KOPT-K1 (cell line): ENCODE measurements around the gene NFX1.

Source experiments
- H3K27ac ChIP-seq: fragments of 200-600 bp; sonication (generic); 2 replicates; pipeline ENCODE4 v1.5.1; 2016; ENCODE audit warnings: antibody characterized with exemption, mild to moderate bottlenecking, low read depth, low read length; ENCODE audit not compliant: poor library complexity, severe bottlenecking
- H3K36me3 ChIP-seq: fragments of 200-600 bp; sonication (generic); 2 replicates; pipeline ENCODE4 v1.5.1; 2017; ENCODE audit warnings: antibody characterized with exemption, mild to moderate bottlenecking, low read length, moderate library complexity; ENCODE audit not compliant: insufficient read depth
- H3K9me3 ChIP-seq: fragments of 200-600 bp; sonication (generic); 2 replicates; pipeline ENCODE4 v1.5.1; 2017; ENCODE audit warnings: antibody characterized with exemption, low read length, mild to moderate bottlenecking; ENCODE audit not compliant: insufficient read depth, poor library complexity, severe bottlenecking

Gene NFX1

DNA sequence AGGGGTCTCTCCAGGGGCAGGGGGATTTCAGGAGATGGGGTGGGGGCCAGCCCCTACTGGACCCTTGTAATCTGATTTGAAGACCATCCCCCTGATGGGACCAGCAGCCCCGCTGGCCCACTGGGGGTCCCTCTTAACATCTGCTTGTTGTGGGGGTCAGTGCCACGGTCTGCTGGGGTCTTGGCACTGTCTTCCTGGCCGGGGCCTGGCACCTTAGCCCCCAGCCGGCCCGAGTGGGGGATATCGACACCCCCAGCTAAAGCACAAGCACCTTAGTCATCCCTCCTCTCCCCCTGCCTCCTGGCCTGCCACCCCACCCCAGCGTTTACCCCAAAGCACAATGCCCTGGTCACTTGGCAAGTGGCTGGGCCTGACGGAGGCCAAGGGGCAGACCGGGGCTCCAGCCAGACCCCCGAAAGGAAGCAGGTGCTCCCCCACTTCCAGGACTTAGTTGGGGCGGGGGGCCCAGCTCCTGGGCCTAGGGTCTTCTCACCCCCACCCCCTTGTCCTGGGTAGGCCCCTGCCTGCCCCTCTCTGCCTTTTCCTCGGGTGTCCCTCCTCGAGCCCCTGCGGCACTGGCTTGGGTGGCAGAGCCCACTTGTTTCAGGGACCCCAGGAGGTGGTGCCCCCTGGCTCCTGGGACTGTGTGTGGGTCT is 1.4 kb upstream of the NFX1 start:
- Histone ChIP-seq H3K36me3 (peaks cover 22% of the 10 kb centered on the region), H3K27ac (peak overlapping the region; percentile 82), H3K9me3 (no peaks in the 10 kb centered on the region)

DNA sequence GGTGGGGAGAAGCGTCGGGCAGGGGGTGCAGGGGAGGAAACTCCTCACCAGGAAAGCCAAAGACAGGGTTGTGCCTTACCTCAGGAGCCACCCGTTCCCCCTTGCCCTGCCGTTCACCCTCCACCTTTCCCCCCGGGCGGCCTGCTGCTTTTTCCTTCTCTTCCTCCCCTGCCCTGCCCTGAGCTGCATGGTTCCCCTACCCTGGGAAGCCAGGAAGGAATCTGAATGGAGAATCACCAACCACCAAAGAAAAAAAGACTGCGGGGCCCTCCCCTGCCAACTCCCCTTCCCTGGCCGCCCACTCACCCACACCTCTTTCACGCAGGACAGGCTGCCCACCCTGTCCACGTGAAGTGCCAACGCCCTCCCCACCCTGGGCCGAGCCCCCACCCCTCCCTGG is 820 bp upstream of the NFX1 start:
- H3K9me3 ChIP-seq = no peaks in the 10 kb centered on the region
- peaks cover 27% of the 10 kb centered on the region for H3K36me3 ChIP-seq
- H3K27ac ChIP-seq = peak overlapping the region; percentile 82

DNA sequence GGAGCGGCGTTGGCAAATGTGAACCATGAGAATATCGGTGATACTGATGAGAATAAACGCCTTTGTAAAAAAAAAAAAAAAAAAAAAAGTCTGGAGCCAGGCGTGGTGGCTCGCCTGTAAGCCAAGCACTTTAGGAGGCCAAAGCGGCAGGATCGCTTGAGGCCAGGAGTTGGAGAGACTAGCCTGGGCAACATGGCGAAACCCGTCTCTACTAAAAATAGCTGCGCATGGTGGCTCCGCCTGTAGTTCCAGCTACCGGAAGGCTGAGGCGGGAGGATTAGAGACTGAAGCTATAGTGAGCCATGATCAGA is 425 bp upstream of the NFX1 start:
- peaks cover 31% of the 10 kb centered on the region for H3K36me3 ChIP-seq
- peak overlapping the region; percentile 82 for H3K27ac ChIP-seq
- H3K9me3 ChIP-seq = no peaks in the 10 kb centered on the region

DNA sequence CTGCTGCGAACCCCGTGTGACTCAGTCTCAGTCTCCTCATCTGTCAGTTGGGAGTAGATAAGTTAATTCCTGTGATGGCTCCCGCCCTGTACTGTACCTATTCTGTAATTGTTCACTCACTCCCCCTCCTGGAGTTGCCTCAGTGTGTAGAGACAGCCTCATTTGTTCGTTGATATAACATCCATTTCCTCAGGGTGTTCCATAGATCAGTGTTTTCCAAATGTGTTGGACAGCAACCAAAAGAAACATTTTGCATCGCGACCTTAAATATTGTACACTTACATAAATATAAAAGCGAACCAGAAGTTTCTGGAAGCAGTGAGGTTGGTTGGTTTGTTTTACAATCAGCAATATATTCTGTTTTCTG is 698 bp downstream of the NFX1 start:
- H3K36me3 ChIP-seq = peaks cover 42% of the 10 kb centered on the region

DNA sequence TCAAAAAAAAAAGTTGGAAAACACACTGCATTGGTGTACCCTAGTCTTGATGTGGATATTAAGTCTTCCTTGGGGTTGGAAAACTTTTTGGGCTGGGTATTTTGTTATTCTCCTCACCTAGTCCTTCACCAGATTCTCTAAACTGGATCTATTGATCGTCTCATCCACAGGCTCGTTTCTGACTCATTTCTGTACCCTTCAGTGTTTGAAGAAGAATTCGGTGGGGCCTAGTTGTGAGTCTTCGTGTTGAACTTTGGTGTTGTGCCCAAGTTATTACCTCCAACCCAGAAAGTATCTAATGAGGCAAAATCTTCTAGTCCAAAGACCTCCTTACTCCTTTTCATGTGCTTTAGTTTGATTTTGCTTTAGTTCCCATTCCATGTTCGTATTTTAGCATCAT is 1.6 kb downstream of the NFX1 start:
- Histone ChIP-seq H3K27ac (no peak overlapping the region), H3K36me3 (peaks cover 51% of the 10 kb centered on the region), H3K9me3 (no peaks in the 10 kb centered on the region)

More for the DNA sequence above, 698 bp downstream of the NFX1 start:
- Histone ChIP-seq H3K9me3 (no peaks in the 10 kb centered on the region), H3K27ac (peak overlapping the region; percentile 82)

DNA sequence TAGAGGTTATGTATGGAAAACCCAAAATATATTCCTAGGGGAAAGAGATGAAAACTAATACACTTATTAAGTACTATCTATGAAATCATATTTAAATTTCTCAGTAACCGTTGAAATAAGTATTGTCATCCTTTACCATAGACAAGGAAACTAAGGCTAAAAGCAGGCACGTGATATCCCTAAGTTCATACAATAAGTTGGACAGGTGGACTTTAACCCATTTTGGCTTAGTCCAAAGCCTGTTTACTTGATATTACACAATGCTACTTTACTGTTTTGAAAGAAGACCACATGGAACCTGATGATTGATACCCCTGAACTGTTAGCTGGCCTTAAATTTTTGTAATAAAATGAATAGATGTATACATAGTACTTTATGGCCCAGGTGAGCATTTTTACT is 3.5 kb downstream of the NFX1 start:
- no peaks in the 10 kb centered on the region for H3K9me3 ChIP-seq
- no peak overlapping the region for H3K27ac ChIP-seq
- H3K36me3 ChIP-seq = peaks cover 69% of the 10 kb centered on the region

DNA sequence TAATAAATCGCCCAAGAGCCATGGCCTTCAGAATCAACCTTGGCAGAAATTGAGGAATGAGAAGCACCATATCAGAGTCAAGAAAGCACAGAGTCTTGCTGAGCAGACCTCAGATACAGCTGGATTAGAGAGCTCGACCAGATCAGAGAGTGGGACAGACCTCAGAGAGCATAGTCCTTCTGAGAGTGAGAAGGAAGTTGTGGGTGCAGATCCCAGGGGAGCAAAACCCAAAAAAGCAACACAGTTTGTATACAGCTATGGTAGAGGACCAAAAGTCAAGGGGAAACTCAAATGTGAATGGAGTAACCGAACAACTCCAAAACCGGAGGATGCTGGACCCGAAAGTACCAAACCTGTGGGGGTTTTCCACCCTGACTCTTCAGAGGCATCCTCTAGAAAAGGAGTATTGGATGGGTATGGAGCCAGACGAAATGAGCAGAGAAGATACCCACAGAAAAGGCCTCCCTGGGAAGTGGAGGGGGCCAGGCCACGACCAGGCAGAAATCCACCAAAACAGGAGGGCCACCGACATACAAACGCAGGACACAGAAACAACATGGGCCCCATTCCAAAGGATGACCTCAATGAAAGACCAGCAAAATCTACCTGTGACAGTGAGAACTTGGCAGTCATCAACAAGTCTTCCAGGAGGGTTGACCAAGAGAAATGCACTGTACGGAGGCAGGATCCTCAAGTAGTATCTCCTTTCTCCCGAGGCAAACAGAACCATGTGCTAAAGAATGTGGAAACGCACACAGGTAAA is 4.5 kb downstream of the NFX1 start:
- H3K36me3 ChIP-seq = peaks cover 79% of the 10 kb centered on the region
- no peak overlapping the region for H3K27ac ChIP-seq

DNA sequence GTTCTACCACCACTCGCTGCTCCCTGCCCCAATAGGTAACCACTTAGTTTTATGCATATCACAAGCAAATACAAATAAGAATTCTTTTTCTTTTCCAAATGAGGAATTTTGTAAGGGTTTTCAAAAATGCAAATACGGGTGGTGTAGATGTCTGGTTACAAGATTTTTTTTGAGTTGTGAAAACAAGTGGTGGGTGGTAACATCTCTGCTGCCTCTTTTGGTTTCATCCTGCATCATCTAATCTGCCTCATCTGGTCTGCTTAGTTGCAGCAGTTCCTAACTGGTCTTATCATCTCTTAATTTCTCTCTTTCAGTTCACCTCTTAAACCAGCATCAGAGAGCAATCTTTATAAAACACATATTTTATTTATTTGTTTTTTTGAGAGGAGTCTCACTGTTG is 5.3 kb downstream of the NFX1 start:
- Histone ChIP-seq H3K27ac (no peak overlapping the region), H3K9me3 (no peaks in the 10 kb centered on the region), H3K36me3 (peaks cover 86% of the 10 kb centered on the region)

More for the DNA sequence above, 4.5 kb downstream of the NFX1 start:
- no peaks in the 10 kb centered on the region for H3K9me3 ChIP-seq

DNA sequence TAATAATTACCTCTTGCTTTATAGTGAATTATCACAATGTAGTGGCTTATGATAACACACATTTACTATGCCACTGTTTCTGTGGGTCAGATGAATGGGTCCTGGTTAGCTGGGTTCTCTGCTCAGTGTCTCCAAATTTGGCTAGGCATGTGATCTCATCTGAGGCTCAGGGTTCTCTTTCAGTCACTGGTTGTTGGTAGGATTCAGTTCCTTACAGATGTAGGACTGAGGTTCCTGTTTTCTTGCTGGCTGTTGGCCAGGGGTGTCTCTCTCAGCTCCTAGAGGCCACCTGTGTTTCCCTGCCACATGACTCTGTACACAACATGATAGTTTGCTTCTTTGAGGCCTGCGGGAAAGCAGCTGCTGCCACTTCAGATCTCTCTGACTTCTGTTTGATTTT is 7.1 kb downstream of the NFX1 start:
- H3K27ac ChIP-seq = peak overlapping the region; percentile 51
- H3K9me3 ChIP-seq = no peaks in the 10 kb centered on the region
- H3K36me3 ChIP-seq = peaks cover 98% of the 10 kb centered on the region

DNA sequence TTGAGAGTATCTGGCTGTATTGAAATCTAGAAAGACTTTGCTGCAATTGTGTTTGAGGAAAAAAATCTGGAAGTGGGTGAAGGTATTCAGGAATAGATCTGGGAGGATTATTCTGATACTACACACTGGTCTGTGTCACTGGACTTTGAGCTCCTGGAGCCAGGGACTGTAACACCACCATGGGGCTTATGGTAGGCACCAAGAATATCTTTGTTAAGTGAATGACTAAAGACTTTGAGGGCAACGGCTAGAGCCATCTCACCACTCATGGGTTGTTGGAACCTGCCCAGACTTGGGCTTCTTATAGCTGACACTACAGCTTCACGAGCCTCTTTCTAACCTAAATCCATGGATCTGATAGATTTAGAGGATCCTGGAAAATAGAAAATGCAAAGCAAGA is 10.2 kb downstream of the NFX1 start:
- Histone ChIP-seq H3K36me3 (peaks cover 98% of the 10 kb centered on the region), H3K27ac (no peak overlapping the region), H3K9me3 (no peaks in the 10 kb centered on the region)

DNA sequence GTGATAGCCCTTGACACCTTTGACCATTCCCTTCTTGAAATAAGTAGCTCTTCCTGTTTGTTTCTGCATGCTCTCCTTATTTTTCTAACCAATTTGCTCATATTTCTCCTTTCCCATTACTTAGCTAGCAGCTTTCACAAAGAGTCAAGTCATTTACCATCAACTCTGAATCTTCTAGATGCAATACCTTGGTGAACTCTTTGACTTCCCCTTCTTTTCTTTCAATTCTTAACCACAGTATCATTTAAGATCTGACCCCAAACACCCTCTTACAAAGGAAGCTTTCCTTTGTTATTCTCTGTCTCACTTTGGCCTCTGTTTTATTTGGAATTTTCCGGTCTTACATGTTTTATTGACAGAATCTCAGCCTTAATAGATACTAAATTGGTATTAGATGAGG is 14.0 kb downstream of the NFX1 start:
- Histone ChIP-seq H3K36me3 (peaks cover 100% of the 10 kb centered on the region), H3K27ac (no peak overlapping the region), H3K9me3 (no peaks in the 10 kb centered on the region)

DNA sequence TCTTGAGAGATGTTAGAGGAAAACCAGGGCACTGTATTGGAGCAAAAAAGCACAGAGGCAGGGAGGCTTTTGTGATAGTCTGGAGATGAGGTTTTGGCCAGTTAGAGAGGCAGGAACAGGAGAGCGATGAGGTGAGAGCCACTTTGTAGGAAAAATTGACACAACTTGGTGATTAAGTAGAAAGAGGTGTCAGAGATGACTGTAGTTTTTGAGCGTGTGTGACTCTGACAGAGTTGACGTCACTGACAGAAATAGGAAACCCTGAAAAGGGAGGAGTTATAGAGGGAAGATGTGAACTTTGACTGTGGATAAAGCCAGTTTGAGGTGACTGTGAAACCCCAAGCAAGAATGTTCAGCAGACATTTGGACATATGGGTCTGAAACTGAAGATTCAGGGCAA is 15.7 kb downstream of the NFX1 start:
- H3K27ac ChIP-seq = no peak overlapping the region
- H3K9me3 ChIP-seq = no peaks in the 10 kb centered on the region
- peaks cover 100% of the 10 kb centered on the region for H3K36me3 ChIP-seq

DNA sequence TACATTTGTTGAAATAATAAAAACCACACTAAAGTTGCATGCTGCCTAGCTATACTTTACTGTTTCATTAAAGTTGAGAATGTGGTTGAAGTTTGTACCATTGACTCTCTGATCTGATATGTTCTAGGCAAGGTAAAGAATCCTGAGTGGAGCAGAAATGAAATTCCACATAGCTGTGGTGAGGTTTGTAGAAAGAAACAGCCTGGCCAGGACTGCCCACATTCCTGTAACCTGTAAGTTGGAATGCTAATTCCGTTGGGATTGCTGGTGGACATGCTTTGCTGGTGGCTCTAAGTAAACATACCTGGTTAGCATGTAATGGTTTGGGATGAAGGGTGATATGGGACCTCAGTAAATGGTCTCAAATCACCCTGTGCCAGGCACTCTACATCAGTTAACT is 16.8 kb downstream of the NFX1 start:
- Histone ChIP-seq H3K9me3 (no peaks in the 10 kb centered on the region), H3K36me3 (peaks cover 100% of the 10 kb centered on the region), H3K27ac (no peak overlapping the region)

DNA sequence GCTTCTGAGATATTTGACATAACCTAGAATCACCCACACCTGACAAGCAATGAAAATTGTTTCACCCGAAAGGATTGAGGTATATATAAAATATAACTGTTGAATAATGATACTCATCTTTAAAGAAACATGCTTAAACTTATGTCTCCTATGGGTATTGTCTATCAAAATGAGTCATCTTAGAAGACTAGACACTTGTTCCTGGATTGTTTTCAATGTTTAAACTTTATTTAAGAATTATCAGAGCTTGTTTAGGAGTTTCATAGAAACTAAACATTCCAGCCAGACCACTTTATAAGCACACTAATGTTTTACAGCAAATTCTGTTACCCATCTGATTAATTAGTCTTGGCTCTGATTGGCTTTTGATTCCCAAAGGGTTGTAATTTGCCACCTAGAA is 19.6 kb downstream of the NFX1 start:
- no peaks in the 10 kb centered on the region for H3K9me3 ChIP-seq
- H3K36me3 ChIP-seq = peaks cover 100% of the 10 kb centered on the region
- H3K27ac ChIP-seq = no peak overlapping the region

DNA sequence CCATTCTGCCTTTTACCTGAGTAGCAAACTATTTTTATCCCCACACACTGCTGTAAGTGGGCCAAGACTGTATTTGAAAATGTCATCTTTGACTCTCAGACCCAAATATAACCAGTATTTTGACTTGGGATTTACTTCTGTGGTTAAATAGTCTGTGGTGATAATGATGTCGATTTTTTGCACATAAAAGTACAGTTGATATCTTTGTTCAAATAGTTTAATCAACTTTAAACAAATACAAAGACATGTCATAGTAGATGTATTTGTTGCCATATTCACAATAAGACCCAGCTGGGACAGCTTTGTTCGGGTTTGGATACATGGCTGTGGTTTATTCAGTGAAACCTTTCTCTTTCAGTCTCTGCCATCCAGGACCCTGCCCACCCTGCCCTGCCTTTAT is 20.4 kb downstream of the NFX1 start:
- Histone ChIP-seq H3K27ac (no peak overlapping the region), H3K36me3 (peaks cover 100% of the 10 kb centered on the region), H3K9me3 (no peaks in the 10 kb centered on the region)

DNA sequence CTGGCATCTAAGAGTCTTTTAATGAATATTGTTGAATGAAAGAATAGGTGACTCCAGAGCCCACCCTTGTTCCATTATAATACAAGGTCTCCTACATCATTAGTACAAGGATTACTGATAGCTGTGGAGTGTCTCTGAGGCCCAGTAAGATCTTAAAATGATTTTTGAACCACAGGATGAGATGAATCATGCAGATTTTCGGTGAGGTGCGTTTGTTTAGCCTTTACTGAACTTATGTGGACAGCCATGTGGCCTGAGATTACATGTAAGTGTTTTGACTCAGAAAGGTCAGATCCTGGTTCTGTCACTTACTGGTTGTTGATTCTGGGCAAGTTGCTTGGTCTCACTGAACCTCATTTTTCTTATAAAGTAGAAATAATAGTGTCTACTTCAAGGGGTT is 21.6 kb downstream of the NFX1 start:
- peaks cover 98% of the 10 kb centered on the region for H3K36me3 ChIP-seq
- H3K27ac ChIP-seq = no peak overlapping the region
- no peaks in the 10 kb centered on the region for H3K9me3 ChIP-seq
